D721Med (cell line): ENCODE data around the gene ARHGEF33.

ENCODE experiments used
- DNase-seq: peaks from one replicate; pipeline ENCODE4 v3.0.0; 2011; ENCODE audit warnings: low spot score; ENCODE audit not compliant: insufficient read length
- FAIRE-seq: peaks from 2 replicates; lab custom pipeline; 2011; peaks lifted over from hg19 to GRCh38; lab: Jason Lieb, UNC
- TF ChIP-seq, protein P1 (sequence below): IDR thresholded peaks from 2 replicates; pipeline ENCODE4 v1.5.1; 2012; ENCODE audit warnings: mild to moderate bottlenecking, control low read depth; ENCODE audit not compliant: insufficient read depth; ENCODE audit errors: missing control alignments

Gene ARHGEF33

DNA sequence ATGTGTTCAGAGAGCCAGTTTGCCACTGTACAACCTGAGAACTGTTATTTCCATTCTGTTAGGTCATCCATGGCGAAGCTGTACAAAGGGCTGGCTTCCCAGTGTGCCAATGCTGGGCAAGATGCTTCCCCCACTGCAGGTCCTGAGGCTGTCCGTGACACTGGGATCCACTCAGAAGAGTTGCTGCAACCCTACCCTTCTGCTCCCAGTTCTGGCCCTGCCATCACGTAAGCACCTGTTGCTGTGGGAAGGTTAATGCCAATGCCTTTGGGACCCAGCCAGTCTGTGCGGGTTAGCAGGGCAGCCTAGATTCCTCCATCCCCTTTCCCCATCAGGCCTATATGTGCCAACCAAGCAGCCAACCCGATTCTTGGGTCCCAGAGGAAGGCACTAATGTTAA is 68.3 kb downstream of the ARHGEF33 start:
- DNase-seq: no peak
- TF ChIP-seq, protein P1, sequence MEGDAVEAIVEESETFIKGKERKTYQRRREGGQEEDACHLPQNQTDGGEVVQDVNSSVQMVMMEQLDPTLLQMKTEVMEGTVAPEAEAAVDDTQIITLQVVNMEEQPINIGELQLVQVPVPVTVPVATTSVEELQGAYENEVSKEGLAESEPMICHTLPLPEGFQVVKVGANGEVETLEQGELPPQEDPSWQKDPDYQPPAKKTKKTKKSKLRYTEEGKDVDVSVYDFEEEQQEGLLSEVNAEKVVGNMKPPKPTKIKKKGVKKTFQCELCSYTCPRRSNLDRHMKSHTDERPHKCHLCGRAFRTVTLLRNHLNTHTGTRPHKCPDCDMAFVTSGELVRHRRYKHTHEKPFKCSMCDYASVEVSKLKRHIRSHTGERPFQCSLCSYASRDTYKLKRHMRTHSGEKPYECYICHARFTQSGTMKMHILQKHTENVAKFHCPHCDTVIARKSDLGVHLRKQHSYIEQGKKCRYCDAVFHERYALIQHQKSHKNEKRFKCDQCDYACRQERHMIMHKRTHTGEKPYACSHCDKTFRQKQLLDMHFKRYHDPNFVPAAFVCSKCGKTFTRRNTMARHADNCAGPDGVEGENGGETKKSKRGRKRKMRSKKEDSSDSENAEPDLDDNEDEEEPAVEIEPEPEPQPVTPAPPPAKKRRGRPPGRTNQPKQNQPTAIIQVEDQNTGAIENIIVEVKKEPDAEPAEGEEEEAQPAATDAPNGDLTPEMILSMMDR: no peak

DNA sequence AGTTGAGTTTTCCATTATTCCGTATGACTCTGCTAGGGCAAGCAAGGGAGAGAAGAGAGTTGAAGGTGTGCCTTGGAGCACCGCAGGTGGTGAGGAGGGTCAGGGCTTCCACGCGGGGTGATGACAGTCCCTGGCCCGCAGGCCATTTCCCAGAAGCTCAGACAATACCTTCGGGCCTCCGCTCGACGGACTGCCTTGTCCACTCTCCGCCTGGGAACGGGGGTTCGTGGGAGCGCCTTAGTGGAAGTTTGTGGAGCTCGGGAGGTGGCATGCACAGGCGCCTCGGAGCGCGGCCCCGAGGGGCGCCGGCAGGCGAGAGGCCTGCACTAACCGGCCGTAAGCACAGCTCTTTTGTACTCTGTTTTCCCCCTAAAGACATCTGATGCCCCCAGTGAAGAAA is 69.8 kb downstream of the ARHGEF33 start:
- FAIRE-seq (no peak), DNase-seq (no peak)
- TF ChIP-seq, protein P1: no peak

More for the DNA sequence above, 68.3 kb downstream of the ARHGEF33 start:
- FAIRE-seq: no peak

DNA sequence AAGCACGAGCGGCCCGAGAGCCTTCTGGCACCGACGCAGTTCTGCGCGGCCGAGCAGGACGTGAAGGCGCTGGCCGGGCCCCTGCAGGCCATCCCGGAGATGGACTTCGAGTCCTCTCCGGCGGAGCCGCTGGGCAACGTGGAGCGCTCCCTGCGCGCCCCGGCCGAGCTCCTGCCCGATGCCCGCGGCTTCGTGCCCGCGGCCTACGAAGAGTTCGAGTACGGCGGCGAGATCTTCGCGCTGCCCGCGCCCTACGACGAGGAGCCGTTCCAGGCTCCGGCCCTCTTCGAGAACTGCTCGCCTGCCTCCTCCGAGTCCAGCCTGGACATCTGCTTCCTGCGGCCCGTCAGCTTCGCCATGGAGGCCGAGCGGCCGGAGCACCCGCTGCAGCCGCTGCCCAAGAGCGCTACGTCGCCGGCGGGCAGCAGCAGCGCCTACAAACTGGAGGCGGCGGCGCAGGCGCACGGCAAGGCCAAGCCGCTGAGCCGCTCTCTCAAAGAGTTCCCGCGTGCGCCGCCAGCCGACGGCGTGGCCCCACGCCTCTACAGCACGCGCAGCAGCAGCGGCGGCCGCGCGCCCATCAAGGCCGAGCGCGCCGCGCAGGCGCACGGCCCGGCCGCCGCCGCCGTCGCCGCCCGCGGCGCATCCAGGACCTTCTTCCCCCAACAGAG is 70.4 kb downstream of the ARHGEF33 start:
- FAIRE-seq: no peak
- DNase-seq: no peak
- TF ChIP-seq, protein P1: no peak

DNA sequence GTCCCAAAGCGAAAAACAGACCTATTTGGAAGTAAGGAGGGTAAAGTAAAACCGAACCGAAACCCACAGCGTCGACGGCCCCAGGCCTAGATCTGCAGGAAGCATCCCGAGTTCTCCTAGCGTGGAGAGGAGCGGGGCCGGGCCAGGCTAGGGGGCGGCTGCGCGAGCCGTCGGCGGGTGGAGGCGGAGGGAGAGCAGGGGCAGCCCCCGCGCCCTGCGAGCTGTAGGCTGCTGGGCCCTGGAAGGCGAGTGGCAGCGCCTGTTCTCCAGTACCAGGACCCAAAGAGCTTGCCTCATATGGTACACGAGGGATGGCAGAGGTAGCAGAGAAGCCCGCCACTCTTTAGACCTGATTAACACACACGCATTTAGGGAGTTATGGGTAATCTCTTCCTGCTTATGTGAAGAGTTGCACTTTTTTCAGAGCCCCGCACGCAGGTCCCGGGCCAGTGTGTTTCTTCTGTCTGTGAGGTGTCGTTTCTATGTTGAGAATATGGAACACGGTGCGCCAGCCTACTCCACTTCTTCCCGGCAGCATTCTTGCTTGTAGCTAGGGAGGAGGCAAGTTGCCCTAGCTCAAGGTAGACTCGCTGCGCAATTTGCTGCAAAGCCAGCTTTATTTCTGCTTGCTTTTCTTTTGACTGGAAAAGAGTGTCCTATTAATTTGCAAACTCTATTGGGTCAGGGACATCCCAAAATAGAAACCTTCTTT is 71.1 kb downstream of the ARHGEF33 start:
- no peak for DNase-seq
- no peak for FAIRE-seq
- TF ChIP-seq, protein P1: no peak

DNA sequence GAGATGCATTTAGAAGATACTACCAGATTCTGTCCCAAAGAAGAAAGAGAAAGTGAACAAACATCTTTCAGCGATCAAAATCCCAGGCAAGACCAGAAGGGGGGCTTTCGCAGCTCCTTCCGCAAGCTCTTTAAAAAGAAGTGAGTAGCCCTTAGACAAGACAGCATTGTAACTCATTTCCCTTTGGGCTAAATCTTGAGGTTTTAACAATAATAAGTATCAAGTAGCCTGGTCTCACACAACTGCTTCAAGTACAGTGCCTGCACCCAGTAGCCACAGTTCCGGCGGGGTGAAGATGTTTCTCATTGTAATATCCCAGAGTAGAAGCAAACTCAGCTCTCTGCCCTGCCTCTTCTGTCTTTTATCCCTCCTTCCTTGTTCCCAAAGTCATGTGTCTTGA is 76.3 kb downstream of the ARHGEF33 start:
- TF ChIP-seq, protein P1: no peak
- DNase-seq (no peak), FAIRE-seq (no peak)

DNA sequence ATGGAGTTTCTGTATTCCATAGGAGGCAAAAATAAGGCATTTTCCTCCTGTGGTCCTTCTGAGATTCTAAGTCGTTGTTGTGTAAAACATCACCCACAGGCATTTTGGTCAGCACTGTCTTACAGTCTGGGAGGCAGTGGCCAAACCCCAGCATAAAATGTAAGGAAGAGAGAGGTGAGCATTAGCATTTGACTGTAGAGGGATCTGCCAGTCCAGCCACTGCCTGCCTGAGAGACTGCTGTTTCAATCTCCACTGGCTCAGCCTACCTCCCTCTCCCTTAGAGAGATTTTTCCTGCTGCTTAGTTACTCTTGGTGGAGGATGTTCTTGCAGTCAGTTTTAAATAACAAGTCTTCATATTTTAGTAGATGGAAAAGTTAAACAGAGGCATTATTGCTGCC is 77.0 kb downstream of the ARHGEF33 start:
- TF ChIP-seq, protein P1: no peak
- DNase-seq: no peak
- FAIRE-seq: no peak

DNA sequence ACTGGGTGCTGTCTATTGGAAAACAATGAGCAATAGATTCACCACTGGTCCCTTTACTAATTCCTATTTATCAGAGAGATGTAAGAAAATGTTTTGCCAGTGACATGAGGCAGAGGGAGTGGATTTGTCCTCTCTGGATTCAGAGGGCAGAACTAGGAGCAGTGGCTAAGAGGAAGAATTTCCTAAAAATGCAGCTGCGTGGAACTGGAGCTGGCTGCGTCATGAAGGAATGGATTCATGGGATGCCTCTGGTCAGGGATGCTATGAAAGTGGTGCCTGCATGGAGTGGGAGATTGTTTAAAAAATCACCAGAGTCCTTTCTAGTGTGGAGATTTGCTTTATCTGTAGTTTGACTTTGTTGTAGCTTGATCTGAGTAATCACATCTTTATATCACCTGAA is 78.3 kb downstream of the ARHGEF33 start:
- DNase-seq (no peak), FAIRE-seq (no peak)
- TF ChIP-seq, protein P1: no peak
